ENCODE results near the gene CACNB4.

DNA sequence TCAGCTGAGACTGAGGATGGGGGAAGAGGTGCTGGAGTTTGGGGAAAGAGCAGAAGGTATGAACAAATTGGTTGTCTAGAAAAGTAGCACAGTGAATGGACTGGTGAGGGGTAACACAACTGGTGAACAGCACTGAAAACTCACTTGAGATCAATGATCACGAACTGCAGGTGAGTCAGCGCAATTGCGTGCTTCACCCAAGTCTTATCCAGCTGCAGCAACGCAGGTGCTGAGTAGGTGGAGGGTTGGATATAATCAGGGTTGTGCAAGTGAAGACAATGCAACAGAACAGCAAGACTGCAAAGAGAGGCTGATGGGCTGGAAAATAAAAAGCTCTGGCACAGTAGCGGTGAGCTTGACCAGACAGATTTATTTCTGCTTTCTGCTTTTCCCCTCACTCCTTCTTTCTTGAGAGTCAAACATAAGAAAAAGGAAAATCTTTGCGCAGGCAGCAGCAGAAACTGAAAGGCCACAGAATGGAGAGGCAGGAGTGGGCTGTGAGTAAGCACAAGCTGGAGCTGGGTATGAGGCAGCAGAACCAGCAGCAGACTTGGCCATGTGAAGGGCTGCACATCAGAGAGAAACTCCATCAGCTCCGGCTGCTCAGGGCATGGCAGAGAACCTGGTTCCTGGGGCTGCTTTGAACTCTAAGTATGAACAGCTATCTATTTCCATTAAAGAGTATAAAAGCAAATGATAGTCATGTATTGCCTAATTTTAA is 171.2 kb downstream of the CACNB4 start:
- TF ChIP-seq SUZ12 (IDR thresholded peaks at IDR 0.05) (no peak), NFRKB (IDR thresholded peaks at IDR 0.05) (no peak), FOXM1 (IDR thresholded peaks at IDR 0.05; ENCODE audit: borderline replicate concordance) (no peak), SP1 (IDR thresholded peaks at IDR 0.05) (no peak), L3MBTL2 (conservative IDR thresholded peaks at IDR 0.05) (no peak), ARNT (IDR thresholded peaks at IDR 0.05) (no peak), ZNF384 (IDR thresholded peaks at IDR 0.05) (no peak)
- TF ChIP-seq, protein P1, sequence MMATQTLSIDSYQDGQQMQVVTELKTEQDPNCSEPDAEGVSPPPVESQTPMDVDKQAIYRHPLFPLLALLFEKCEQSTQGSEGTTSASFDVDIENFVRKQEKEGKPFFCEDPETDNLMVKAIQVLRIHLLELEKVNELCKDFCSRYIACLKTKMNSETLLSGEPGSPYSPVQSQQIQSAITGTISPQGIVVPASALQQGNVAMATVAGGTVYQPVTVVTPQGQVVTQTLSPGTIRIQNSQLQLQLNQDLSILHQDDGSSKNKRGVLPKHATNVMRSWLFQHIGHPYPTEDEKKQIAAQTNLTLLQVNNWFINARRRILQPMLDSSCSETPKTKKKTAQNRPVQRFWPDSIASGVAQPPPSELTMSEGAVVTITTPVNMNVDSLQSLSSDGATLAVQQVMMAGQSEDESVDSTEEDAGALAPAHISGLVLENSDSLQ (IDR thresholded peaks at IDR 0.05) = no peak

Data from HEK293T (cell line).